ENCODE results near the gene MPG. TPM values are rescaled to one million over a fixed set of nuclear protein-coding genes. Genes with fewer than 3 reads are reported as not detected.

The MPG gene
- polyA plus RNA-seq, 1 of the 3 experiments (the other 2 are of a cell fraction) = 98.3 TPM

DNA sequence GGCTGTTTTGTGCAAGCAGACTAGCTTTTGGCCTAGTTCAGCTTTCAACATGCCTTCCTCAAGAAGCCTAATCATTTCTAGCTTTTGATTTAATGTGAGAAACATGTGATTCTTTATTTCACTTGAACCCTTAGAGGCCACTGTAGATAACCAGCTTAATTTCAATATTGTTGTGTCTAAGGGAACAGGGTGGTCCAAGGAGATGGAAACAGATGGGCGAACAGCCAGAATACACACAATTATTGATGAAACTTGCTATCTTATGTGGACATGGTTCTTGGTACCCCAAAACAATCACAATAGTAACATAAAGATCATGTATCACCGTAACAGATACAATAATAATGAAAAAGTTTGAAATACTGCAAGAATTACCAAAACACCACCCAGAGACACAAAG, 55.7 kb downstream of the MPG start:
- 98% methylated on average over 2 of the region's 2 CpGs for WGBS (ENCODE audit: low lambda C conversion rate)
- Histone ChIP-seq H3K4me3 (ENCODE audit: low read depth in 2 of 2, low read length in 1 of 2) (no peak overlapping the region), H2AFZ (ENCODE audit: low read depth) (no peak overlapping the region), H3K79me2 (ENCODE audit: insufficient read depth) (peaks cover 76% of the 10 kb centered on the region), H3K27me3 (ENCODE audit: insufficient read depth) (no peaks in the 10 kb centered on the region), H3K4me1 (ENCODE audit: control insufficient read depth in 1 of 2, insufficient read depth in 2 of 2, low read depth in 1 of 2, low read length in 1 of 2) (peaks cover 4% of the 10 kb centered on the region in 2 experiments; a peak in 1 of 4 replicates), H3K27ac (ENCODE audit: low read depth in 2 of 2, low read length in 1 of 2) (no peak overlapping the region), H3K4me2 (no peak overlapping the region), H3K9me3 (no peaks in the 10 kb centered on the region), H3K36me3 (replicated peaks in 1 of 2; ENCODE audit: control insufficient read depth in 1 of 2, insufficient read depth in 2 of 2, low read length in 1 of 2) (peaks cover 0 to 4% of the 10 kb centered on the region in 2 experiments), H3K9me2 (no peaks in the 10 kb centered on the region), H4K20me1 (ENCODE audit: insufficient read depth) (no peaks in the 10 kb centered on the region), H3K9ac (no peak overlapping the region), H3F3A (replicated peaks; ENCODE audit: insufficient read depth) (peaks cover 9% of the 10 kb centered on the region)
- DNase-seq = no peak
- no peak for TF ChIP-seq RCOR1 (IDR thresholded peaks at IDR 0.05; ENCODE audit: low read length)
- no peak for TF ChIP-seq YY1 (IDR thresholded peaks at IDR 0.05; ENCODE audit: low read depth)
- TF ChIP-seq, protein P1, sequence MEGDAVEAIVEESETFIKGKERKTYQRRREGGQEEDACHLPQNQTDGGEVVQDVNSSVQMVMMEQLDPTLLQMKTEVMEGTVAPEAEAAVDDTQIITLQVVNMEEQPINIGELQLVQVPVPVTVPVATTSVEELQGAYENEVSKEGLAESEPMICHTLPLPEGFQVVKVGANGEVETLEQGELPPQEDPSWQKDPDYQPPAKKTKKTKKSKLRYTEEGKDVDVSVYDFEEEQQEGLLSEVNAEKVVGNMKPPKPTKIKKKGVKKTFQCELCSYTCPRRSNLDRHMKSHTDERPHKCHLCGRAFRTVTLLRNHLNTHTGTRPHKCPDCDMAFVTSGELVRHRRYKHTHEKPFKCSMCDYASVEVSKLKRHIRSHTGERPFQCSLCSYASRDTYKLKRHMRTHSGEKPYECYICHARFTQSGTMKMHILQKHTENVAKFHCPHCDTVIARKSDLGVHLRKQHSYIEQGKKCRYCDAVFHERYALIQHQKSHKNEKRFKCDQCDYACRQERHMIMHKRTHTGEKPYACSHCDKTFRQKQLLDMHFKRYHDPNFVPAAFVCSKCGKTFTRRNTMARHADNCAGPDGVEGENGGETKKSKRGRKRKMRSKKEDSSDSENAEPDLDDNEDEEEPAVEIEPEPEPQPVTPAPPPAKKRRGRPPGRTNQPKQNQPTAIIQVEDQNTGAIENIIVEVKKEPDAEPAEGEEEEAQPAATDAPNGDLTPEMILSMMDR (IDR thresholded peaks at IDR 0.05) = no peak
- TF ChIP-seq NFIC (IDR thresholded peaks at IDR 0.05; ENCODE audit: borderline replicate concordance) = no peak
- TF ChIP-seq JUND (IDR thresholded peaks at IDR 0.05) = no peak
- TF ChIP-seq GABPA (IDR thresholded peaks at IDR 0.05; ENCODE audit: low read depth) = no peak
- TF ChIP-seq, protein P2, sequence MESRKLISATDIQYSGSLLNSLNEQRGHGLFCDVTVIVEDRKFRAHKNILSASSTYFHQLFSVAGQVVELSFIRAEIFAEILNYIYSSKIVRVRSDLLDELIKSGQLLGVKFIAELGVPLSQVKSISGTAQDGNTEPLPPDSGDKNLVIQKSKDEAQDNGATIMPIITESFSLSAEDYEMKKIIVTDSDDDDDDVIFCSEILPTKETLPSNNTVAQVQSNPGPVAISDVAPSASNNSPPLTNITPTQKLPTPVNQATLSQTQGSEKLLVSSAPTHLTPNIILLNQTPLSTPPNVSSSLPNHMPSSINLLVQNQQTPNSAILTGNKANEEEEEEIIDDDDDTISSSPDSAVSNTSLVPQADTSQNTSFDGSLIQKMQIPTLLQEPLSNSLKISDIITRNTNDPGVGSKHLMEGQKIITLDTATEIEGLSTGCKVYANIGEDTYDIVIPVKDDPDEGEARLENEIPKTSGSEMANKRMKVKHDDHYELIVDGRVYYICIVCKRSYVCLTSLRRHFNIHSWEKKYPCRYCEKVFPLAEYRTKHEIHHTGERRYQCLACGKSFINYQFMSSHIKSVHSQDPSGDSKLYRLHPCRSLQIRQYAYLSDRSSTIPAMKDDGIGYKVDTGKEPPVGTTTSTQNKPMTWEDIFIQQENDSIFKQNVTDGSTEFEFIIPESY (IDR thresholded peaks at IDR 0.05; ENCODE audit: borderline replicate concordance, low read depth) = no peak
- no peak for TF ChIP-seq TAF1 (IDR thresholded peaks at IDR 0.05; ENCODE audit: borderline replicate concordance, low read depth, low read length)
- TF ChIP-seq, protein P3, sequence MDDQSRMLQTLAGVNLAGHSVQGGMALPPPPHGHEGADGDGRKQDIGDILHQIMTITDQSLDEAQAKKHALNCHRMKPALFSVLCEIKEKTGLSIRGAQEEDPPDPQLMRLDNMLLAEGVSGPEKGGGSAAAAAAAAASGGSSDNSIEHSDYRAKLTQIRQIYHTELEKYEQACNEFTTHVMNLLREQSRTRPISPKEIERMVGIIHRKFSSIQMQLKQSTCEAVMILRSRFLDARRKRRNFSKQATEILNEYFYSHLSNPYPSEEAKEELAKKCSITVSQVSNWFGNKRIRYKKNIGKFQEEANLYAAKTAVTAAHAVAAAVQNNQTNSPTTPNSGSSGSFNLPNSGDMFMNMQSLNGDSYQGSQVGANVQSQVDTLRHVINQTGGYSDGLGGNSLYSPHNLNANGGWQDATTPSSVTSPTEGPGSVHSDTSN (IDR thresholded peaks at IDR 0.05) = no peak
- no peak for TF ChIP-seq RXRA (IDR thresholded peaks at IDR 0.05; ENCODE audit: borderline replicate concordance, low read depth)
- TF ChIP-seq RFX5 (IDR thresholded peaks at IDR 0.05; ENCODE audit: low read length) = no peak
- TF ChIP-seq, protein P4, sequence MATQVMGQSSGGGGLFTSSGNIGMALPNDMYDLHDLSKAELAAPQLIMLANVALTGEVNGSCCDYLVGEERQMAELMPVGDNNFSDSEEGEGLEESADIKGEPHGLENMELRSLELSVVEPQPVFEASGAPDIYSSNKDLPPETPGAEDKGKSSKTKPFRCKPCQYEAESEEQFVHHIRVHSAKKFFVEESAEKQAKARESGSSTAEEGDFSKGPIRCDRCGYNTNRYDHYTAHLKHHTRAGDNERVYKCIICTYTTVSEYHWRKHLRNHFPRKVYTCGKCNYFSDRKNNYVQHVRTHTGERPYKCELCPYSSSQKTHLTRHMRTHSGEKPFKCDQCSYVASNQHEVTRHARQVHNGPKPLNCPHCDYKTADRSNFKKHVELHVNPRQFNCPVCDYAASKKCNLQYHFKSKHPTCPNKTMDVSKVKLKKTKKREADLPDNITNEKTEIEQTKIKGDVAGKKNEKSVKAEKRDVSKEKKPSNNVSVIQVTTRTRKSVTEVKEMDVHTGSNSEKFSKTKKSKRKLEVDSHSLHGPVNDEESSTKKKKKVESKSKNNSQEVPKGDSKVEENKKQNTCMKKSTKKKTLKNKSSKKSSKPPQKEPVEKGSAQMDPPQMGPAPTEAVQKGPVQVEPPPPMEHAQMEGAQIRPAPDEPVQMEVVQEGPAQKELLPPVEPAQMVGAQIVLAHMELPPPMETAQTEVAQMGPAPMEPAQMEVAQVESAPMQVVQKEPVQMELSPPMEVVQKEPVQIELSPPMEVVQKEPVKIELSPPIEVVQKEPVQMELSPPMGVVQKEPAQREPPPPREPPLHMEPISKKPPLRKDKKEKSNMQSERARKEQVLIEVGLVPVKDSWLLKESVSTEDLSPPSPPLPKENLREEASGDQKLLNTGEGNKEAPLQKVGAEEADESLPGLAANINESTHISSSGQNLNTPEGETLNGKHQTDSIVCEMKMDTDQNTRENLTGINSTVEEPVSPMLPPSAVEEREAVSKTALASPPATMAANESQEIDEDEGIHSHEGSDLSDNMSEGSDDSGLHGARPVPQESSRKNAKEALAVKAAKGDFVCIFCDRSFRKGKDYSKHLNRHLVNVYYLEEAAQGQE (IDR thresholded peaks at IDR 0.05; ENCODE audit: low read depth, low read length) = no peak
- TF ChIP-seq, protein P5, sequence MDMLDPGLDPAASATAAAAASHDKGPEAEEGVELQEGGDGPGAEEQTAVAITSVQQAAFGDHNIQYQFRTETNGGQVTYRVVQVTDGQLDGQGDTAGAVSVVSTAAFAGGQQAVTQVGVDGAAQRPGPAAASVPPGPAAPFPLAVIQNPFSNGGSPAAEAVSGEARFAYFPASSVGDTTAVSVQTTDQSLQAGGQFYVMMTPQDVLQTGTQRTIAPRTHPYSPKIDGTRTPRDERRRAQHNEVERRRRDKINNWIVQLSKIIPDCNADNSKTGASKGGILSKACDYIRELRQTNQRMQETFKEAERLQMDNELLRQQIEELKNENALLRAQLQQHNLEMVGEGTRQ (IDR thresholded peaks at IDR 0.05; ENCODE audit: borderline replicate concordance, low read depth, low read length) = no peak
- no peak for TF ChIP-seq MXI1 (IDR thresholded peaks at IDR 0.05; ENCODE audit: low read depth, low read length)
- TF ChIP-seq FOXM1 (IDR thresholded peaks at IDR 0.05; ENCODE audit: low read depth) = no peak
- no peak for TF ChIP-seq TEAD4 (IDR thresholded peaks at IDR 0.05; ENCODE audit: borderline replicate concordance, insufficient read depth)
- TF ChIP-seq CHD2 (IDR thresholded peaks at IDR 0.05; ENCODE audit: low read length, partially characterized antibody) = no peak
- no peak for TF ChIP-seq TCF12 (IDR thresholded peaks at IDR 0.05)
- TF ChIP-seq FOSL2 (IDR thresholded peaks at IDR 0.05; ENCODE audit: borderline replicate concordance, low read depth) = no peak
- ChIA-PET POLR2A (no interaction called here), CTCF (interaction anchor here (0.6 to 5.8 kb wide), 6 partner anchors 16 to 228 kb away, joined by 3 to 31 read pairs (median 10); partner anchors contain the start of gene HBQ1)
